Stimulated activated CD4-positive, alpha-beta T cell treated with anti-CD3 and anti-CD28 coated beads, Interleukin-4, amount 100 ng/mL, for 1 hour (primary cell): ENCODE measurements around the gene RPS28.
"Not testable (repeated sequence)": the region's sequence is repeated elsewhere in the genome, so short reads cannot be mapped to it uniquely, and the experiment has no call there.

Experiments used
- DNase-seq: peaks from one replicate; pipeline ENCODE4 v3.0.0-alpha.2; 2020

Gene RPS28

GRCh38 chr19:8321067-8321985, at the start of gene RPS28, which contains the start of gene NDUFA7:
RPS28 (plus strand) TSS chr19:8321496; CDS start chr19:8321531, 35 bp downstream.
NDUFA7 (minus strand) TSS chr19:8321375; CDS start chr19:8321358, 17 bp downstream.
- DNase-seq, result peak; percentile 96

- not testable (repeated sequence) for DNase-seq
Measured at GRCh38 chr19:8276508-8276907, 44.8 kb upstream of the RPS28 start.

GRCh38 chr19:8291337-8291736, 30.0 kb upstream of the RPS28 start:
- DNase-seq, result not testable (repeated sequence)

GRCh38 chr19:8302357-8302691, 19.0 kb upstream of the RPS28 start:
- DNase-seq, result no peak

GRCh38 chr19:8302734-8303133, 18.6 kb upstream of the RPS28 start:
- DNase-seq, result no peak

GRCh38 chr19:8304841-8305621, 16.3 kb upstream of the RPS28 start:
- peak; percentile 38 for DNase-seq

GRCh38 chr19:8305798-8306197, 15.5 kb upstream of the RPS28 start:
- no peak for DNase-seq

GRCh38 chr19:8306235-8307054, 14.9 kb upstream of the RPS28 start:
- no peak for DNase-seq

GRCh38 chr19:8307400-8307964, 13.8 kb upstream of the RPS28 start:
- DNase-seq, result no peak

- DNase-seq, result peak; percentile 88
Measured at GRCh38 chr19:8307965-8308866, 13.1 kb upstream of the RPS28 start, which contains the start of gene CD320. CD320 (minus strand) TSS chr19:8308358; CDS start chr19:8308290, 68 bp downstream.

- no peak for DNase-seq
Measured at GRCh38 chr19:8308891-8309291, 12.4 kb upstream of the RPS28 start.

- no peak for DNase-seq
Measured at GRCh38 chr19:8310342-8311055, 10.8 kb upstream of the RPS28 start.

- DNase-seq, result no peak
Measured at GRCh38 chr19:8311461-8312260, 9.6 kb upstream of the RPS28 start.

GRCh38 chr19:8314981-8315640, 6.2 kb upstream of the RPS28 start:
- not testable (repeated sequence) for DNase-seq

- no peak for DNase-seq
Measured at GRCh38 chr19:8316351-8317125, 4.8 kb upstream of the RPS28 start.

GRCh38 chr19:8318835-8319234, 2.5 kb upstream of the RPS28 start:
- not testable (repeated sequence) for DNase-seq

GRCh38 chr19:8319807-8320520, 1.3 kb upstream of the RPS28 start:
- no peak for DNase-seq
